SK-N-SH treated with all-trans-retinoic acid at 6 μM for 48 hours (cell line): ENCODE measurements around the gene SCNN1B.
"Not testable (repeated sequence)": the region's sequence is repeated elsewhere in the genome, so short reads cannot be mapped to it uniquely, and the experiment has no call there.

Source experiments
- ATAC-seq: fragments of 200-7000 bp; cut with Tn5 transposase; 3 replicates; pipeline ENCODE4 v1.9.1; 2020; ENCODE audit warnings: mild to moderate bottlenecking, moderate library complexity
- ARNTL ChIP-seq: fragments of 450-650 bp; formaldehyde crosslinking; IDR thresholded peaks from 2 replicates; pipeline ENCODE4 v1.5.0; 2020; ENCODE audit warnings: low read depth, mild to moderate bottlenecking, moderate library complexity, borderline replicate concordance
- BACH2 ChIP-seq: fragments of 250-450 bp; sonication (Bioruptor Pico); IDR thresholded peaks from 2 replicates; pipeline ENCODE4 v1.9.0; 2021; ENCODE audit warnings: mild to moderate bottlenecking, borderline replicate concordance
- CSDC2 ChIP-seq: fragments of 250-450 bp; sonication (Bioruptor Pico); IDR thresholded peaks from 2 replicates; pipeline ENCODE4 v1.5.0; 2020; ENCODE audit warnings: mild to moderate bottlenecking, moderate library complexity
- ESRRG ChIP-seq: fragments of 250-450 bp; sonication (Bioruptor Pico); IDR thresholded peaks from 2 replicates; pipeline ENCODE4 v1.6.1; 2021; ENCODE audit warnings: mild to moderate bottlenecking
- GLIS3 ChIP-seq: fragments of 250-450 bp; sonication (Bioruptor Pico); IDR thresholded peaks from 2 replicates; pipeline ENCODE4 v1.5.0; 2020; ENCODE audit warnings: mild to moderate bottlenecking, moderate library complexity
- ISL1 ChIP-seq: fragments of 250-450 bp; sonication (Bioruptor Pico); IDR thresholded peaks from 2 replicates; pipeline ENCODE4 v2.1.2; 2022; ENCODE audit warnings: mild to moderate bottlenecking, moderate library complexity
- OSR1 ChIP-seq: fragments of 250-450 bp; sonication (Bioruptor Pico); IDR thresholded peaks from 2 replicates; pipeline ENCODE4 v1.8.0; 2022; ENCODE audit warnings: moderate library complexity, mild to moderate bottlenecking, inconsistent platforms
- PPARA ChIP-seq: fragments of 250-450 bp; sonication (Bioruptor Pico); IDR thresholded peaks from 2 replicates; pipeline ENCODE4 v1.5.0; 2020; ENCODE audit warnings: mild to moderate bottlenecking, borderline replicate concordance
- RARB ChIP-seq: fragments of 250-450 bp; sonication (Bioruptor Pico); IDR thresholded peaks from 2 replicates; pipeline ENCODE4 v1.8.0; 2021; ENCODE audit warnings: mild to moderate bottlenecking, moderate library complexity
- SNAI2 ChIP-seq: fragments of 250-450 bp; sonication (Bioruptor Pico); IDR thresholded peaks from 2 replicates; pipeline ENCODE4 v1.5.0; 2020; ENCODE audit warnings: mild to moderate bottlenecking, moderate library complexity
- TCF4 ChIP-seq: fragments of 250-450 bp; sonication (Bioruptor Pico); IDR thresholded peaks from 2 replicates; pipeline ENCODE4 v1.8.0; 2021; ENCODE audit warnings: mild to moderate bottlenecking, moderate library complexity, borderline replicate concordance
- ZC3H10 ChIP-seq: fragments of 250-450 bp; sonication (Bioruptor Pico); IDR thresholded peaks from 2 replicates; pipeline ENCODE4 v1.5.1; 2021; ENCODE audit warnings: mild to moderate bottlenecking, moderate library complexity
- ZFP3 ChIP-seq: fragments of 250-450 bp; sonication (Bioruptor Pico); IDR thresholded peaks from 2 replicates; pipeline ENCODE4 v1.5.0; 2020; ENCODE audit warnings: mild to moderate bottlenecking, moderate library complexity
- ZFP30 ChIP-seq: fragments of 450-650 bp; formaldehyde crosslinking; IDR thresholded peaks from 2 replicates; pipeline ENCODE4 v1.5.0; 2022; ENCODE audit warnings: mild to moderate bottlenecking, moderate library complexity
- ZNF565 ChIP-seq: fragments of 450-650 bp; formaldehyde crosslinking; conservative IDR thresholded peaks from 2 replicates; pipeline ENCODE4 v1.5.0; 2020; ENCODE audit warnings: low read depth, mild to moderate bottlenecking, moderate library complexity
- ZNF70 ChIP-seq: fragments of 450-650 bp; formaldehyde crosslinking; IDR thresholded peaks from 2 replicates; pipeline ENCODE4 v1.5.0; 2020; ENCODE audit warnings: mild to moderate bottlenecking, moderate library complexity
- ZNF8 ChIP-seq: fragments of 450-650 bp; formaldehyde crosslinking; IDR thresholded peaks from 2 replicates; pipeline ENCODE4 v1.5.0; 2020; ENCODE audit warnings: mild to moderate bottlenecking, moderate library complexity
- TF ChIP-seq, protein P1 (sequence below): fragments of 250-450 bp; sonication (Bioruptor Pico); IDR thresholded peaks from 2 replicates; pipeline ENCODE4 v1.8.0; 2020; ENCODE audit warnings: mild to moderate bottlenecking, moderate library complexity, borderline replicate concordance
- TF ChIP-seq, protein P2 (sequence below): fragments of 250-450 bp; sonication (Bioruptor Pico); IDR thresholded peaks from 2 replicates; pipeline ENCODE4 v1.5.1; 2020; ENCODE audit warnings: low read depth, mild to moderate bottlenecking, moderate library complexity
- TF ChIP-seq, protein P3 (sequence below): fragments of 250-450 bp; sonication (Bioruptor Pico); IDR thresholded peaks from 2 replicates; pipeline ENCODE4 v1.5.0; 2020; ENCODE audit warnings: mild to moderate bottlenecking, moderate library complexity
- TF ChIP-seq, protein P4 (sequence below): fragments of 250-450 bp; sonication (Bioruptor Pico); IDR thresholded peaks from 2 replicates; pipeline ENCODE4 v1.5.1; 2021; ENCODE audit warnings: mild to moderate bottlenecking, moderate library complexity

Gene SCNN1B

DNA sequence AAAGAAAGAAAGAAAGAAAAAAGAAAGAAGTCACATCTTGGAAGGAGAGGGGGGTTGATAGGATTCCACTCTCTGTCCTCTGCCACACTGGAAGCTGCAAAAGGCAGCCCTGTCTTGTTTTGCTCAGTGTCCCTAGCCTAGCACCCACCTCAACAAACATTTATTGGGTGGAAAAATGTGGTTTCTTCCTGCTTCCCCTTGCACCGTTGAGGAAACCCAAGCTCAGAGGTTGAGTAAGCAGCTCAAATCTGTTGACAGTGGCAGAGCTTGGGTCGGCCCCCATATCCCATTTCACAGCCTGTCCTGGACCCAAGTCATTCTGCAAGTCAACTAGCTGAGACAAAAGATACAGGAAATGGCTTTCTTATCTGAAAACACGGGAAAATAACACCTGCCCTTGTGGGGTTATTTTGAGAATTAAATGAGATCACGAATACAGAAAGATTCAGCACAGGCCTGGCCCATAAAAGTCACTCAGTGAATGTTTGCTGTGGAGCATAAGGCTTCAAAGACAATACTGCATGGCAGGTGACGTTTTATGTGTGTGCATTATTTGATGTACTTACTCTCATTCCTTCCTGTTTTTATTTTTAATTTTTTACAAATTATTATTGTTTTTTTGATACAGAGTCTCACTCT lies 63.6 kb downstream of the SCNN1B start:
- TF ChIP-seq, protein P1, sequence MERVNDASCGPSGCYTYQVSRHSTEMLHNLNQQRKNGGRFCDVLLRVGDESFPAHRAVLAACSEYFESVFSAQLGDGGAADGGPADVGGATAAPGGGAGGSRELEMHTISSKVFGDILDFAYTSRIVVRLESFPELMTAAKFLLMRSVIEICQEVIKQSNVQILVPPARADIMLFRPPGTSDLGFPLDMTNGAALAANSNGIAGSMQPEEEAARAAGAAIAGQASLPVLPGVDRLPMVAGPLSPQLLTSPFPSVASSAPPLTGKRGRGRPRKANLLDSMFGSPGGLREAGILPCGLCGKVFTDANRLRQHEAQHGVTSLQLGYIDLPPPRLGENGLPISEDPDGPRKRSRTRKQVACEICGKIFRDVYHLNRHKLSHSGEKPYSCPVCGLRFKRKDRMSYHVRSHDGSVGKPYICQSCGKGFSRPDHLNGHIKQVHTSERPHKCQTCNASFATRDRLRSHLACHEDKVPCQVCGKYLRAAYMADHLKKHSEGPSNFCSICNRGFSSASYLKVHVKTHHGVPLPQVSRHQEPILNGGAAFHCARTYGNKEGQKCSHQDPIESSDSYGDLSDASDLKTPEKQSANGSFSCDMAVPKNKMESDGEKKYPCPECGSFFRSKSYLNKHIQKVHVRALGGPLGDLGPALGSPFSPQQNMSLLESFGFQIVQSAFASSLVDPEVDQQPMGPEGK (CRISPR knock-in tag): no peak
- TF ChIP-seq ZNF565 (CRISPR knock-in tag) (no peak), ESRRG (CRISPR knock-in tag) (no peak), GLIS3 (CRISPR knock-in tag) (no peak)
- TF ChIP-seq, protein P2, sequence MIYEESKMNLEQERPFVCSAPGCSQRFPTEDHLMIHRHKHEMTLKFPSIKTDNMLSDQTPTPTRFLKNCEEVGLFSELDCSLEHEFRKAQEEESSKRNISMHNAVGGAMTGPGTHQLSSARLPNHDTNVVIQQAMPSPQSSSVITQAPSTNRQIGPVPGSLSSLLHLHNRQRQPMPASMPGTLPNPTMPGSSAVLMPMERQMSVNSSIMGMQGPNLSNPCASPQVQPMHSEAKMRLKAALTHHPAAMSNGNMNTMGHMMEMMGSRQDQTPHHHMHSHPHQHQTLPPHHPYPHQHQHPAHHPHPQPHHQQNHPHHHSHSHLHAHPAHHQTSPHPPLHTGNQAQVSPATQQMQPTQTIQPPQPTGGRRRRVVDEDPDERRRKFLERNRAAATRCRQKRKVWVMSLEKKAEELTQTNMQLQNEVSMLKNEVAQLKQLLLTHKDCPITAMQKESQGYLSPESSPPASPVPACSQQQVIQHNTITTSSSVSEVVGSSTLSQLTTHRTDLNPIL (CRISPR knock-in tag): no peak
- TF ChIP-seq, protein P3, sequence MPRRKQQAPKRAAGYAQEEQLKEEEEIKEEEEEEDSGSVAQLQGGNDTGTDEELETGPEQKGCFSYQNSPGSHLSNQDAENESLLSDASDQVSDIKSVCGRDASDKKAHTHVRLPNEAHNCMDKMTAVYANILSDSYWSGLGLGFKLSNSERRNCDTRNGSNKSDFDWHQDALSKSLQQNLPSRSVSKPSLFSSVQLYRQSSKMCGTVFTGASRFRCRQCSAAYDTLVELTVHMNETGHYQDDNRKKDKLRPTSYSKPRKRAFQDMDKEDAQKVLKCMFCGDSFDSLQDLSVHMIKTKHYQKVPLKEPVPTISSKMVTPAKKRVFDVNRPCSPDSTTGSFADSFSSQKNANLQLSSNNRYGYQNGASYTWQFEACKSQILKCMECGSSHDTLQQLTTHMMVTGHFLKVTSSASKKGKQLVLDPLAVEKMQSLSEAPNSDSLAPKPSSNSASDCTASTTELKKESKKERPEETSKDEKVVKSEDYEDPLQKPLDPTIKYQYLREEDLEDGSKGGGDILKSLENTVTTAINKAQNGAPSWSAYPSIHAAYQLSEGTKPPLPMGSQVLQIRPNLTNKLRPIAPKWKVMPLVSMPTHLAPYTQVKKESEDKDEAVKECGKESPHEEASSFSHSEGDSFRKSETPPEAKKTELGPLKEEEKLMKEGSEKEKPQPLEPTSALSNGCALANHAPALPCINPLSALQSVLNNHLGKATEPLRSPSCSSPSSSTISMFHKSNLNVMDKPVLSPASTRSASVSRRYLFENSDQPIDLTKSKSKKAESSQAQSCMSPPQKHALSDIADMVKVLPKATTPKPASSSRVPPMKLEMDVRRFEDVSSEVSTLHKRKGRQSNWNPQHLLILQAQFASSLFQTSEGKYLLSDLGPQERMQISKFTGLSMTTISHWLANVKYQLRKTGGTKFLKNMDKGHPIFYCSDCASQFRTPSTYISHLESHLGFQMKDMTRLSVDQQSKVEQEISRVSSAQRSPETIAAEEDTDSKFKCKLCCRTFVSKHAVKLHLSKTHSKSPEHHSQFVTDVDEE (CRISPR knock-in tag): no peak
- ATAC-seq: no peak

DNA sequence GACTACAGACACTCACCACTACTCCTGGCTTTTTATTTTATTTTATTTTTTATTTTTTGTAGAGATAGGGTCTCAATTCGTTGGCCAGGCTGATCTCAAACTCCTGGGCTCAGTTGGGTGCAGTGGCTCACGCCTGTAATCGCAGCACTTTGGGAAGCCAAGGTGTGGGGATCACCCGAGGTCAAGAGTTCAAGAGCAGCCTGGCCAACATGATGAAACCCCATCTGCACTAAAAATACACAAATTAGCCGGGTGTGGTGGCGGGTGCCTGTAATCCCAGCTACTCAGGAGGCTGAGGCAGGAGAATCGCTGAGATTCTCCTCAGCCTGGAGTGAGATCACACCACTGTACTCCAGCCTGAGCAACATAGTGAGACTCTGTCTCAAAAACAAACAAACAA lies 64.2 kb downstream of the SCNN1B start:
- not testable (repeated sequence) for ATAC-seq

DNA sequence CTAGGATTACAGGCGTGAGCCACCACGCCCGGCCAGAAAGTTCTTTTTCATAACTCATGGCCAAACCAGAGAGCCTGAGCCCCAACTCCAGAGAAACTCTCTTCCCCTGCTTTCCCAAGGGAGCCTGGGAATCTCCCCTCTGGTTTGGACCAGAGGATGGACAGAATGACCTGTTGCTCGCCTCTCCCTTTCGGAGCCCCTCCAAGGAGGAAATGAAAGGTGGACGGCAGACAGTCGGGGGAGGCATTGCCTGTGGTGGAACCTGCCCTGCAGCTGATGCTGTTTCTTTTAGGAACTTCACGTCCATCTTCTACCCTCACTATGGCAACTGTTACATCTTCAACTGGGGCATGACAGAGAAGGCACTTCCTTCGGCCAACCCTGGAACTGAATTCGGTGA lies 65.5 kb downstream of the SCNN1B start:
- no peak for ATAC-seq
- no peak for TF ChIP-seq ISL1 (CRISPR knock-in tag)
- no peak for TF ChIP-seq CSDC2
- TF ChIP-seq, protein P4, sequence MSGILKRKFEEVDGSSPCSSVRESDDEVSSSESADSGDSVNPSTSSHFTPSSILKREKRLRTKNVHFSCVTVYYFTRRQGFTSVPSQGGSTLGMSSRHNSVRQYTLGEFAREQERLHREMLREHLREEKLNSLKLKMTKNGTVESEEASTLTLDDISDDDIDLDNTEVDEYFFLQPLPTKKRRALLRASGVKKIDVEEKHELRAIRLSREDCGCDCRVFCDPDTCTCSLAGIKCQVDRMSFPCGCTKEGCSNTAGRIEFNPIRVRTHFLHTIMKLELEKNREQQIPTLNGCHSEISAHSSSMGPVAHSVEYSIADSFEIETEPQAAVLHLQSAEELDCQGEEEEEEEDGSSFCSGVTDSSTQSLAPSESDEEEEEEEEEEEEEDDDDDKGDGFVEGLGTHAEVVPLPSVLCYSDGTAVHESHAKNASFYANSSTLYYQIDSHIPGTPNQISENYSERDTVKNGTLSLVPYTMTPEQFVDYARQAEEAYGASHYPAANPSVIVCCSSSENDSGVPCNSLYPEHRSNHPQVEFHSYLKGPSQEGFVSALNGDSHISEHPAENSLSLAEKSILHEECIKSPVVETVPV: no peak
- no peak for TF ChIP-seq ZFP30
- TF ChIP-seq ZC3H10 (CRISPR knock-in tag): no peak
- no peak for TF ChIP-seq ESRRG (CRISPR knock-in tag)
- TF ChIP-seq RARB (CRISPR knock-in tag): no peak
- TF ChIP-seq, protein P1 (CRISPR knock-in tag): no peak
- no peak for TF ChIP-seq GLIS3 (CRISPR knock-in tag)
- no peak for TF ChIP-seq PPARA (CRISPR knock-in tag)
- TF ChIP-seq ZNF8 (CRISPR knock-in tag): no peak
- no peak for TF ChIP-seq BACH2
- TF ChIP-seq, protein P2 (CRISPR knock-in tag): no peak
- TF ChIP-seq OSR1: no peak
- TF ChIP-seq ARNTL (CRISPR knock-in tag): no peak
- no peak for TF ChIP-seq ZNF70 (CRISPR knock-in tag)
- no peak for TF ChIP-seq TCF4 (CRISPR knock-in tag)
- no peak for TF ChIP-seq SNAI2
- TF ChIP-seq ZFP3 (CRISPR knock-in tag): no peak
